Erythroblast (primary cell): Measurements from ENCODE around the gene TMED7.

Experiments
- GATA1 ChIP-seq: IDR thresholded peaks from 2 replicates; pipeline ENCODE4 v1.6.1; 2011; ENCODE audit warnings: low read depth, mild to moderate bottlenecking, control low read depth, low read length, moderate library complexity
- POLR2A ChIP-seq: IDR thresholded peaks from 2 replicates; pipeline ENCODE4 v1.6.1; 2011; ENCODE audit warnings: mild to moderate bottlenecking, low read length

DNA sequence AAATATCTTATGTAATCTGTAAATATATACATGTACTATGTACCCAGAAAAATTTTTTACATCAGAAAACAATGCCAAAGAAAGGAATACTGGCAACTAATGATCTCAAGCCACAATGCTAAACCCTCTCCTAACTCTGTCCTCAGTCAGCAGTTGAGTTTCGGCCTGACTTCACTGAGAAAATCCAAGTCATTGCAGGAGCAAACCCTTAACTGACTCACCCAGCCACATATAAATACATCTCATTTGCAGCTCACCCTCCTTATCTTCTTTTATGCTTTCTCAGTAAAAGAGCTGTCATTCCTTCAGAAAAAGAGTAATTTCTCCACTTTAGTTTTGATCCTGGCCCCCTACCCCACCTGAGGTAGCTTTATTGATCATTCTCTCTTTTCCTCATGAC is 46.1 kb upstream of the TMED7 start:
- no peak for TF ChIP-seq POLR2A
- TF ChIP-seq GATA1: no peak
